ENCODE results near the gene KAT6B. TPM values are rescaled to one million over a fixed set of nuclear protein-coding genes. Genes with fewer than 3 reads are reported as not detected.

KAT6B gene
- total RNA-seq, 4 donors from 2014 or later: 50.0 to 75.8 (median 57.5) TPM

DNA sequence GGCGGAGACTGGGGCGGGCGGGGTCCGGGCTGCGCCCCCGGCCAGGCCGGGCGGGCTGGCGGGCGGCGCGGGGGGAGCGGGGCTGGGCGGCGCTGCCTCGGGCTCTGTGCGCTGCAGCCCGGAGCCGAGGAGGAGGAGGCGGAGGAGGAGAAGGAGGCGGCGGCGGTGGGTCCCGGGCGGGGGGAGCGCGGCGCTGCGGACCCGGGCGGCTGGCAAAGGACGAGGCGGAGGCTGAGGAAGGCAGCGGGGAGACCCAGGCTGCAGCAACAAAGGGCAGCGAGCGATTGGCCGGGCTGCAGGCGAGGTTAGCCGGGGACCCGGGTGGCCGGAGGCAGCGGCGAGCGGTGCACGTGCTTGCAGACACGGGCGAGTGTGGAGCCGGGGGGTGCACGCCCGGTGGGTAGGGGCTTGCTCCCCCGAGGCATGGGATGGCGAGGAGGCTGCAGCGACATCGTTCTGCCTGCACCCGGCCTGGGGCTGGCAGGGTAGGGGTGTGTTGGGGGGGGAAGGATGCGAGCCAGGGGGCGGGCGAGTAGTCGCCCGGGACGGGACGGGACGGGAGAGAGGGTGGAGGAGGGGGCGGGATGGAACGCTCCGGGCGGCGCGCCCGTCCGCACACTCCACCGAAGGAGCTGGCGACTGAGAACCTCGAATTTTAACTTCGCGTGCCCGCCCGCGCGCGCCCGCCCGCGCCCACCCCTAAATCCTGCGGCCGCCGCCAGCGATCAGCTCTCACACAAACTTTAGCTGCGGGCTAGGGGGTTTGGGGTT, 844 bp upstream of the KAT6B start:
- Histone ChIP-seq H3K27me3 (no peaks in the 10 kb centered on the region), H3K36me3 (no peaks in the 10 kb centered on the region), H3K4me1 (peaks cover 39 to 67% (median 59%) of the 10 kb centered on the region in 4 donors), H3K9me3 (no peaks in the 10 kb centered on the region), H3K27ac (replicated peaks in 1 of 4) (peak overlapping the region; percentile 92 to 99 (median 96)), H3K4me3 (peak overlapping the region; percentile 81 to 94 (median 88))
- intact Hi-C loops (cut with DNase I): loop anchor here (5.0 to 10.0 kb wide), 3 partner anchors 97 to 561 kb away; no protein-coding TSS in a partner anchor
- WGBS: 0% methylated on average over 17 of the region's 89 CpGs
- peak; percentile 93 for DNase-seq (ENCODE audit: extremely low spot score)
- TF ChIP-seq POLR2AphosphoS5 (IDR thresholded peaks at IDR 0.05) (no peak), EP300 (IDR thresholded peaks at IDR 0.05) (no peak)
- TF ChIP-seq, protein P1, sequence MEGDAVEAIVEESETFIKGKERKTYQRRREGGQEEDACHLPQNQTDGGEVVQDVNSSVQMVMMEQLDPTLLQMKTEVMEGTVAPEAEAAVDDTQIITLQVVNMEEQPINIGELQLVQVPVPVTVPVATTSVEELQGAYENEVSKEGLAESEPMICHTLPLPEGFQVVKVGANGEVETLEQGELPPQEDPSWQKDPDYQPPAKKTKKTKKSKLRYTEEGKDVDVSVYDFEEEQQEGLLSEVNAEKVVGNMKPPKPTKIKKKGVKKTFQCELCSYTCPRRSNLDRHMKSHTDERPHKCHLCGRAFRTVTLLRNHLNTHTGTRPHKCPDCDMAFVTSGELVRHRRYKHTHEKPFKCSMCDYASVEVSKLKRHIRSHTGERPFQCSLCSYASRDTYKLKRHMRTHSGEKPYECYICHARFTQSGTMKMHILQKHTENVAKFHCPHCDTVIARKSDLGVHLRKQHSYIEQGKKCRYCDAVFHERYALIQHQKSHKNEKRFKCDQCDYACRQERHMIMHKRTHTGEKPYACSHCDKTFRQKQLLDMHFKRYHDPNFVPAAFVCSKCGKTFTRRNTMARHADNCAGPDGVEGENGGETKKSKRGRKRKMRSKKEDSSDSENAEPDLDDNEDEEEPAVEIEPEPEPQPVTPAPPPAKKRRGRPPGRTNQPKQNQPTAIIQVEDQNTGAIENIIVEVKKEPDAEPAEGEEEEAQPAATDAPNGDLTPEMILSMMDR (IDR thresholded peaks at IDR 0.05): no peak

DNA sequence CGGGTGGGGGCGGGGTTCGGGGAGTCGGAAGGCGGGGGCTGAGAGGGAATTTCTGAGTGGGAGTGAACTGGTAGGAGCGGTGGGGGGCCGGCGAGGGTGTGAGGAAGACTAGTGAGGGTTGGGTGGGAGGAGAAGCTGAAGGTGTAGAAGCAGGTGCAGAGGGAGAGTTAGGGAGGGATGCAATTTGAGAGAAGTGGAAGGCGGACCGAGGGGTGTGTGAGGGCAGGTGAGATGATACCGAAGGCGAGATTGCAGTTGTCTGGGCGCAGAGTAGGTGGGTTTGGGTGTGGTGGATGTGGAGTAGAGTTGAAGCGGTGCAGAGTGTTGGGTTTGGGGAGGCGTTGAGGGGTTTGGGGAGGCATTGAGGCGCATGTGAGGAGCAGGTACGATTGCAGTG, 643 bp downstream of the KAT6B start:
- WGBS: 8% methylated on average over 17 of the region's 17 CpGs
- intact Hi-C loops (cut with DNase I): loop anchor here (5.0 to 10.0 kb wide), 3 partner anchors 95 to 562 kb away; no protein-coding TSS in a partner anchor
- no peaks in the 10 kb centered on the region for H3K9me3 ChIP-seq
- H3K36me3 ChIP-seq: no peaks in the 10 kb centered on the region
- peak overlapping the region; percentile 96 to 99 (median 98) for H3K27ac ChIP-seq (replicated peaks in 1 of 4)
- no peak for TF ChIP-seq POLR2A (IDR thresholded peaks at IDR 0.05; ENCODE audit: low read depth)
- no peak for TF ChIP-seq EP300 (IDR thresholded peaks at IDR 0.05)
- TF ChIP-seq, protein P1 (IDR thresholded peaks at IDR 0.05): no peak
- no peak for TF ChIP-seq POLR2AphosphoS5 (IDR thresholded peaks at IDR 0.05)
- peaks cover 43 to 76% (median 71%) of the 10 kb centered on the region in 4 donors for H3K4me1 ChIP-seq
- no peak for DNase-seq (ENCODE audit: extremely low spot score)
- H3K27me3 ChIP-seq: no peaks in the 10 kb centered on the region
- H3K4me3 ChIP-seq: peak overlapping the region; percentile 80 to 94 (median 88)

DNA sequence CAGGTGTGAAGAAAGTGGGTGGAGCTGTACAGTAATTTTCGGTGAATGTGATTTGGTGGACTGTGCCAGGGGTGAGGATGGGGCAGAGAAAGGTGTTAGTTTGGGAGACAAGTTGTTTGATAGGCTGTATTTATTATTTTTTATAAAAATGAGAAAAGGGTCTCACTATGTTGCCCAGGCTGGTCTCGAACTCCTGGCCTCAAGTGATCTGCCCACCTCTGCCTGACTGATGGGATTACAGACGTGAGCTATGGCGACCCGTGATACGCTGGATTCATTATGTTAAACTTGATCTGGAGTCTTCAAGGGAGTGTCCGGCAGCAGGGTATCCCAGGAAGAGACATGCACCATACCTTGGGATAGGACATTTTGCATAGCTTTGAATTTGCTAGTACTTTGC, 1.3 kb downstream of the KAT6B start:
- H3K27ac ChIP-seq (replicated peaks in 1 of 4): peak overlapping the region; percentile 96 to 99 (median 98)
- no peaks in the 10 kb centered on the region for H3K36me3 ChIP-seq
- intact Hi-C loops (cut with DNase I): loop anchor here (5.0 to 10.0 kb wide), 3 partner anchors 95 to 563 kb away; no protein-coding TSS in a partner anchor
- TF ChIP-seq POLR2A (IDR thresholded peaks at IDR 0.05; ENCODE audit: low read depth): no peak
- TF ChIP-seq POLR2AphosphoS5 (IDR thresholded peaks at IDR 0.05): no peak
- TF ChIP-seq EP300 (IDR thresholded peaks at IDR 0.05): no peak
- TF ChIP-seq, protein P1 (IDR thresholded peaks at IDR 0.05): no peak
- DNase-seq (ENCODE audit: extremely low spot score): no peak
- H3K27me3 ChIP-seq: no peaks in the 10 kb centered on the region
- H3K4me1 ChIP-seq: peaks cover 42 to 76% (median 71%) of the 10 kb centered on the region in 4 donors
- H3K4me3 ChIP-seq: peak overlapping the region; percentile 80 to 94 (median 88)
- no peaks in the 10 kb centered on the region for H3K9me3 ChIP-seq
- WGBS: 80% methylated on average over 7 of the region's 7 CpGs

DNA sequence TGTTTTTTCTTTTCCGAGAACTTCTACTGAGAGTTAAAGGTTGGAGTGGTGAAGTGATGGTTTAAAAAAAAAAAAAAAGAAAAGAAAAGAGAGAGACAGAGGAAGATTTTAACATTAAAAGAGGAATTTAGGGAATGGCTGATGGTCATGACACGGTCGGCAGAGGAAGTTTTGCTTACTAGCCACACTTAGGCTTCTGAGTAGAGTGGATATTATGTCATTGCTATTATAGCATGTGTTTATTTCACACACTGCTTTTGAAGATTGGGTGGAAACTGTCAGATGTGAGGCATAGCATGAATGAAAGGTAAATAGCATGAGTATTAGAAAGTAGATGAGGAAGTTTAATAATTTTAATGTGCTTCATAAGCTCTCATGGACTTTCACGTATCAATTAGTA, 2.5 kb downstream of the KAT6B start:
- intact Hi-C loops (cut with DNase I): loop anchor here (5.0 to 10.0 kb wide), 3 partner anchors 93 to 564 kb away; no protein-coding TSS in a partner anchor
- no peaks in the 10 kb centered on the region for H3K36me3 ChIP-seq
- H3K27me3 ChIP-seq: no peaks in the 10 kb centered on the region
- no peaks in the 10 kb centered on the region for H3K9me3 ChIP-seq
- no peak overlapping the region for H3K4me3 ChIP-seq
- peak overlapping the region; percentile 96 to 99 (median 98) for H3K27ac ChIP-seq (replicated peaks in 1 of 4)
- TF ChIP-seq, protein P1 (IDR thresholded peaks at IDR 0.05): no peak
- TF ChIP-seq POLR2AphosphoS5 (IDR thresholded peaks at IDR 0.05) (no peak), EP300 (IDR thresholded peaks at IDR 0.05) (no peak), POLR2A (IDR thresholded peaks at IDR 0.05; ENCODE audit: low read depth) (no peak)
- peaks cover 41 to 76% (median 70%) of the 10 kb centered on the region in 4 donors for H3K4me1 ChIP-seq
- no peak for DNase-seq (ENCODE audit: extremely low spot score)
- 45% methylated on average over 4 of the region's 4 CpGs for WGBS
